HepG2 (cell line): ENCODE data around the gene GNA15. TPM values are rescaled to one million over a fixed set of nuclear protein-coding genes. Genes with fewer than 3 reads are reported as not detected.
A peak's percentile ranks its signal among the peaks of the same experiment; 100 is the strongest.

Source experiments
- ATAC-seq: fragments of 200-7000 bp; cut with Tn5 transposase; 3 replicates; pipeline ENCODE4 v1.9.1; 2020; ENCODE audit warnings: mild to moderate bottlenecking, moderate library complexity
- BruUV-seq: library from RNA; stranded (reverse); fragments of 400-500 nt; replicated peaks from 2 replicates; lab custom pipeline; 2021; lab: Mats Ljungman, UMichigan
- CTCF ChIA-PET: fragments of 300-600 bp; formaldehyde crosslinking; extraction: SDS; loops from one replicate; lab custom pipeline; 2021; ENCODE audit warnings: low total read pairs, inconsistent platforms, low intra/inter-chr PET ratio; lab: Yijun Ruan, JAX
- POLR2A ChIA-PET: fragments of 350-600 bp; sonication (Branson Sonifier 250); formaldehyde crosslinking; loops from one replicate; lab custom pipeline; 2020; ENCODE audit warnings: antibody characterized with exemption, inconsistent platforms; lab: Yijun Ruan, JAX
- DNase-seq: peaks from one replicate; pipeline ENCODE4 v3.0.0-alpha.2; 2015; ENCODE audit warnings: low spot score
- FAIRE-seq: peaks from 3 replicates; lab custom pipeline; 2011; peaks lifted over from hg19 to GRCh38; lab: Jason Lieb, UNC
- H2AFZ ChIP-seq: one replicate; pipeline ENCODE4 v1.6.1; 2011; ENCODE audit warnings: low read length, inconsistent platforms
- H3K27ac ChIP-seq: fragments of 300-600 bp; 3 replicates; pipeline ENCODE4 v1.8.0; 2011; ENCODE audit warnings: mixed run types, mild to moderate bottlenecking, mixed read lengths, low read length, inconsistent platforms; ENCODE audit not compliant: insufficient read depth; ENCODE audit errors: extremely low read length
- H3K27me3 ChIP-seq, 2 experiments: fragments of 200-600 bp in 1 of 2; 2 replicates in 1 of 2; 3 replicates in 1 of 2; pipeline versions ENCODE4 v1.6.0 to v1.8.0; 2011; ENCODE audit warnings: low read length in 2 of 2, mild to moderate bottlenecking in 2 of 2, moderate library complexity in 2 of 2, inconsistent platforms in 1 of 2; ENCODE audit not compliant: insufficient read depth in 2 of 2, control insufficient read depth in 1 of 2
- H3K36me3 ChIP-seq, 2 experiments: fragments of 200-600 bp in 1 of 2; replicated peaks in 1 of 2; 2 replicates in 1 of 2; 3 replicates in 1 of 2; pipeline versions ENCODE4 v1.5.1 to v1.8.0; 2011; ENCODE audit warnings: low read length in 2 of 2, inconsistent platforms in 1 of 2; ENCODE audit not compliant: insufficient read depth in 2 of 2, control insufficient read depth in 1 of 2
- H3K4me1 ChIP-seq: 2 replicates; pipeline ENCODE4 v1.5.1; 2012; ENCODE audit warnings: low read length, inconsistent platforms; ENCODE audit not compliant: insufficient read depth
- H3K4me2 ChIP-seq: 2 replicates; pipeline ENCODE4 v1.6.0; 2011; ENCODE audit warnings: low read depth, low read length, inconsistent platforms
- H3K4me3 ChIP-seq, 3 experiments: fragments of 200-600 bp in 1 of 3; sonication (generic), shearing (Covaris generic) in 1 of 3; replicated peaks in 1 of 3; 2 replicates each; pipeline ENCODE4 v1.5.1; 2011 to 2016; ENCODE audit warnings: low read length in 3 of 3, inconsistent platforms in 2 of 3, low read depth in 2 of 3, mild to moderate bottlenecking in 2 of 3, control low read depth in 1 of 3, mixed read lengths in 1 of 3; ENCODE audit not compliant: insufficient read depth in 1 of 3
- H3K79me2 ChIP-seq: one replicate; pipeline ENCODE4 v1.6.1; 2011; ENCODE audit warnings: low read length, inconsistent platforms; ENCODE audit not compliant: insufficient read depth
- H3K9ac ChIP-seq: 2 replicates; pipeline ENCODE4 v1.6.0; 2011; ENCODE audit warnings: mild to moderate bottlenecking, low read depth, low read length, inconsistent platforms; ENCODE audit not compliant: insufficient read depth
- H3K9me3 ChIP-seq: 2 replicates; pipeline ENCODE4 v1.5.1; 2012; ENCODE audit warnings: mild to moderate bottlenecking, low read length
- H4K20me1 ChIP-seq: 2 replicates; pipeline ENCODE4 v1.6.0; 2011; ENCODE audit warnings: inconsistent platforms, mild to moderate bottlenecking, low read length, moderate library complexity; ENCODE audit not compliant: insufficient read depth
- CTCF ChIP-seq: sonication (generic); formaldehyde crosslinking; IDR thresholded peaks from 2 replicates; pipeline ENCODE4 v1.5.0; 2020; ENCODE audit warnings: mild to moderate bottlenecking, missing genetic modification reagents, moderate library complexity
- ZMYM3 ChIP-seq: sonication (generic); formaldehyde crosslinking; IDR thresholded peaks from 2 replicates; pipeline ENCODE4 v1.5.1; 2020; ENCODE audit warnings: mild to moderate bottlenecking, missing genetic modification reagents
- ZNF543 ChIP-seq: sonication (generic); formaldehyde crosslinking; IDR thresholded peaks from 2 replicates; pipeline ENCODE4 v1.4.0; 2020; ENCODE audit warnings: mild to moderate bottlenecking, missing genetic modification reagents
- WGBS: methylation state at CpG from one replicate; pipeline ENCODE4 v1.1.6; 2017; ENCODE audit warnings: low lambda C conversion rate; 5-methylcytosine and 5-hydroxymethylcytosine counted together
- in situ Hi-C: cut with HindIII; loops from 2 replicates; pipeline ENCODE4 v1.10.0; 2017; ENCODE audit warnings: low pct_unique_long_range_greater_than_20kb; ENCODE audit not compliant: extremely low pct_ligation_motif_present
- intact Hi-C: fragments of 100-400 bp; cut with micrococcal nuclease; formaldehyde crosslinking; loops from one replicate; pipeline ENCODE4 v1.10.0; 2022; ENCODE audit not compliant: unreplicated experiment
- polyA plus RNA-seq, 8 experiments: library from polyadenylated mRNA; depleted of rRNA in 3 of 8; stranded (reverse) in 7 of 8; unstranded in 1 of 8; fragments of >200 nt; fragmentation: Illumina TruSeq in 4 of 8; extraction: Trizol in 4 of 8; gene quantifications; 2 replicates each; pipeline versions ENCODE4 v1.2.1 to v1.2.3, GENCODE V29; 2011 to 2016; ENCODE audit warnings: low read depth in 4 of 8, missing spikeins in 1 of 8, mixed read lengths in 1 of 8; ENCODE audit not compliant: insufficient read depth in 1 of 8
- total RNA-seq, 5 experiments: library from RNA; depleted of rRNA; stranded (reverse); fragments of >200 nt; fragmentation: Illumina TruSeq; extraction: Trizol; gene quantifications; 2 replicates each; pipeline ENCODE4 v1.2.3, GENCODE V29; 2016; ENCODE audit warnings: low read depth in 1 of 5
- TF ChIP-seq, protein P1 (sequence below): sonication (generic); formaldehyde crosslinking; IDR thresholded peaks from 2 replicates; pipeline ENCODE4 v1.4.0; 2020; ENCODE audit warnings: mild to moderate bottlenecking, missing genetic modification reagents

GNA15 gene
- total and polyA plus RNA-seq, 2 of the 13 experiments (the other 11 are each of a cell fraction or from before 2014, with no cell fraction given): not detected

DNA sequence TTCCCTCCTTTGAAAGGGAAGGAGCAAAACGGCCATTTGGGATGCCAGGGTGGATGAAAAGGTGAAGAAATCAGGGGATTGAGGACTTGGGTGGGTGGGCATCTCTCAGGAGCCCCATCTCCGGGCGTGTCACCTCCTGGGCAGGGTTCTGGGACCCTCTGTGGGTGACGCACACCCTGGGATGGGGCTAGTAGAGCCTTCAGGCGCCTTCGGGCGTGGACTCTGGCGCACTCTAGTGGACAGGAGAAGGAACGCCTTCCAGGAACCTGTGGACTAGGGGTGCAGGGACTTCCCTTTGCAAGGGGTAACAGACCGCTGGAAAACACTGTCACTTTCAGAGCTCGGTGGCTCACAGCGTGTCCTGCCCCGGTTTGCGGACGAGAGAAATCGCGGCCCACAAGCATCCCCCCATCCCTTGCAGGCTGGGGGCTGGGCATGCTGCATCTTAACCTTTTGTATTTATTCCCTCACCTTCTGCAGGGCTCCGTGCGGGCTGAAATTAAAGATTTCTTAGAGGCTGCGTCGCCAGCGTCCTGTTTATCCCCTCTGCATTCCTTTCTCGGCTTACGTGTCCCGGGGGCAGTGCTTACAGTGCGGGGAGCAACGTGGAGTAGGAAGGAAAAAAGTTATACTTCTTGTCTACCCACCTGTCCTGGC lies 27.5 kb downstream of the GNA15 start (continued):
- peak; percentile 94 for TF ChIP-seq CTCF

GRCh38 chr19:3163943-3164342 lies 28.1 kb downstream of the GNA15 start:
- DNase-seq (no peak), FAIRE-seq (no peak), ATAC-seq (no peak)
- H3K4me3 ChIP-seq: no peak overlapping the region
- CTCF ChIA-PET: interaction anchor here (1.0 to 2.5 kb wide), 5 partner anchors 17 to 213 kb away, joined by 3 to 26 read pairs (median 5); no protein-coding TSS in a partner anchor
- H3K9ac ChIP-seq: no peak overlapping the region
- H3K79me2 ChIP-seq: no peaks in the 10 kb centered on the region
- no peaks in the 10 kb centered on the region for H3K4me1 ChIP-seq
- in situ Hi-C loops (loop anchor here (10.0 kb wide), 1 partner anchor 209 kb away; no protein-coding TSS in a partner anchor), intact Hi-C loops (loop anchor here (1.0 kb wide), 1 partner anchor 35 kb away; no protein-coding TSS in a partner anchor)
- no peaks in the 10 kb centered on the region for H3K36me3 ChIP-seq
- 23% methylated on average over 6 of the region's 7 CpGs for WGBS
- H3K9me3 ChIP-seq: no peaks in the 10 kb centered on the region
- H3K27me3 ChIP-seq: no peaks in the 10 kb centered on the region
- no TSS peak for BruUV-seq
- no peak overlapping the region for H3K4me2 ChIP-seq
- H3K27ac ChIP-seq: no peak overlapping the region
- POLR2A ChIA-PET: interaction anchor here (0.6 kb wide), 1 partner anchor 188 kb away, joined by 3 read pairs; no protein-coding TSS in a partner anchor
- H4K20me1 ChIP-seq: no peaks in the 10 kb centered on the region
- no peak overlapping the region for H2AFZ ChIP-seq
- TF ChIP-seq ZMYM3 (CRISPR knock-in tag) (no peak), ZNF543 (no peak)
- TF ChIP-seq, protein P1, sequence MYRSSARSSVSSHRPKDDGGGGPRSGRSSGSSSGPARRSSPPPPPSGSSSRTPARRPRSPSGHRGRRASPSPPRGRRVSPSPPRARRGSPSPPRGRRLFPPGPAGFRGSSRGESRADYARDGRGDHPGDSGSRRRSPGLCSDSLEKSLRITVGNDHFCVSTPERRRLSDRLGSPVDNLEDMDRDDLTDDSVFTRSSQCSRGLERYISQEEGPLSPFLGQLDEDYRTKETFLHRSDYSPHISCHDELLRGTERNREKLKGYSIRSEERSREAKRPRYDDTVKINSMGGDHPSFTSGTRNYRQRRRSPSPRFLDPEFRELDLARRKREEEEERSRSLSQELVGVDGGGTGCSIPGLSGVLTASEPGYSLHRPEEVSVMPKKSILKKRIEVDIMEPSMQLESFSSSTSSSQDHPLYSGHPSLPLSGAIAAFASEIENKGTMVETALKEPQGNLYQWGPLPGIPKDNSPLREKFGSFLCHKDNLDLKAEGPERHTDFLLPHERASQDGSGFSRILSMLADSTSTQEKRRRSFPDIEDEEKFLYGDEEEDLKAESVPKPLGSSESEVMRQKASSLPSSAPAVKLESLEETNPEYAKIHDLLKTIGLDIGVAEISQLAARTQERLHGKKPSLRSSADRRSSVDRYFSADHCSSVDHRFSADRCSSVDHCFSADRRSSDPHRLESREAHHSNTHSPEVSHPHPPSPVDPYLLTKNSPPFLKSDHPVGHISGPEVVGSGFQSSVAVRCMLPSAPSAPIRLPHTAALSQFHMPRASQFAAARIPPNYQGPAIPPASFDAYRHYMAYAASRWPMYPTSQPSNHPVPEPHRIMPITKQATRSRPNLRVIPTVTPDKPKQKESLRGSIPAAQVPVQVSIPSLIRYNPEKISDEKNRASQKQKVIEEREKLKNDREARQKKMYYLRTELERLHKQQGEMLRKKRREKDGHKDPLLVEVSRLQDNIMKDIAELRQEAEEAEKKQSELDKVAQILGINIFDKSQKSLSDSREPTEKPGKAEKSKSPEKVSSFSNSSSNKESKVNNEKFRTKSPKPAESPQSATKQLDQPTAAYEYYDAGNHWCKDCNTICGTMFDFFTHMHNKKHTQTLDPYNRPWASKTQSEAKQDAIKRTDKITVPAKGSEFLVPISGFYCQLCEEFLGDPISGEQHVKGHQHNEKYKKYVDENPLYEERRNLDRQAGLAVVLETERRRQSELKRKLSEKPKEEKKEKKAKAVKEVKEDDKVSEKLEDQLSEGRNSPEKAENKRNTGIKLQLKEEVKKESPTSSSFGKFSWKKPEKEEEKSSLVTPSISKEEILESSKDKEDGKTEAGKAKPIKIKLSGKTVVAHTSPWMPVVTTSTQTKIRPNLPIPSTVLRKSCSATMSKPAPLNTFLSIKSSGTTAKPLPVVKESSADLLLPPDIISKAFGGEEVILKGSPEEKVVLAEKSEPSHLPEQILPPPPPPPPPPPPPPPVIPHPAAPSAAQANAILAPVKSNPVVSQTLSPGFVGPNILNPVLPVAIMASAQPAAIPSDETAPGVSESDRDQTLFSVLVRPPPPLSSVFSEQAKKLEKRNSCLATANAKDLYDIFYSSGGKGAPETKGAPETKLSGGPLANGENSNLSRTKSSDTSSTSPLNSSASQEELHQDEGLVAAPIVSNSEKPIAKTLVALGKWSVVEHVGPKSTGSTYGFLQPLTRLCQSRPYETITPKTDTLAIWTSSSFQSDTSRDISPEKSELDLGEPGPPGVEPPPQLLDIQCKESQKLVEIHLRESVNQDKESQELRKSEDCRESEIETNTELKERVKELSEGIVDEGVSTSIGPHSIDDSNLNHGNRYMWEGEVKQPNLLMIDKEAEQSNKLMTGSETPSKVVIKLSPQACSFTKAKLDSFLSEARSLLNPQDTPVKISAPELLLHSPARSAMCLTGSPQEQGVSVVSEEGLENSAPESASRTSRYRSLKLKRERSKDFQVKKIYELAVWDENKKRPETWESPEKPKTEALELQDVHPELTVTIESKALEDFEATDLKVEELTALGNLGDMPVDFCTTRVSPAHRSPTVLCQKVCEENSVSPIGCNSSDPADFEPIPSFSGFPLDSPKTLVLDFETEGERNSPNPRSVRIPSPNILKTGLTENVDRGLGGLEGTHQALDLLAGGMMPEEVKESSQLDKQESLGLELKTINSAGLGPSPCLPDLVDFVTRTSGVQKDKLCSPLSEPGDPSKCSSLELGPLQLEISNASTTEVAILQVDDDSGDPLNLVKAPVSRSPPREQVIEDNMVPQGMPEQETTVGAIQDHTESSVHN (CRISPR knock-in tag): no peak
